ENCODE data around the gene PKD1L1.
"Not testable (repeated sequence)": the region's sequence is repeated elsewhere in the genome, so short reads cannot be mapped to it uniquely, and the experiment has no call there.

Gene PKD1L1

GRCh38 chr7:47956220-47956619, 8.0 kb upstream of the PKD1L1 start:
- no peak for DNase-seq (ENCODE audit: low spot score)
- FAIRE-seq, result no peak

GRCh38 chr7:47954231-47954911, 6.1 kb upstream of the PKD1L1 start:
- FAIRE-seq, result no peak
- no peak for DNase-seq (ENCODE audit: low spot score)

DNA sequence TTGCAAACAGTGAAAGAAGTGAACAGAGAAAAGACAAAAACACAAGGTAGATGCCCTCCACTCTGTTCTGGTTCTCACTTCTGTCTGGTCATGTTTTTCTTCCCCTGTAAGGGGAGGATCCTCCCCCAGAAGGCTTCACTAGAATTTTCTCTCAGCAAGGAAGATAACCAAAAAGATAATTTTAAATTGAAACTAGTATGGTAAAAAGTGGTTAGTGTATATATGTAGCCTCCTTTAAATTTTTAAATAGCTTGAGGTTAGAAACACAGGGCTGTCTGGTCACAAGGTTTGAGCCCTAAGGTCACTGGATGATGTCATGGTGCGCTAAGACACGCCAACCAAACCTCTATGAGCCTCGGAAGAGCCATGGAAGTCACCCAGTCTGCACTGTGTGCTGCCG, 5.6 kb upstream of the PKD1L1 start:
- DNase-seq (ENCODE audit: low spot score), result no peak
- no peak for FAIRE-seq

- FAIRE-seq (no peak), DNase-seq (ENCODE audit: low spot score) (no peak)
These were observed 4.0 kb upstream of the PKD1L1 start for GRCh38 chr7:47952224-47952623.

- FAIRE-seq (no peak), DNase-seq (ENCODE audit: low spot score) (no peak)
These were observed 3.1 kb upstream of the PKD1L1 start for GRCh38 chr7:47951374-47951773.

- DNase-seq (ENCODE audit: low spot score) (no peak), FAIRE-seq (no peak)
These were observed 2.4 kb upstream of the PKD1L1 start for GRCh38 chr7:47950714-47951113.

DNA sequence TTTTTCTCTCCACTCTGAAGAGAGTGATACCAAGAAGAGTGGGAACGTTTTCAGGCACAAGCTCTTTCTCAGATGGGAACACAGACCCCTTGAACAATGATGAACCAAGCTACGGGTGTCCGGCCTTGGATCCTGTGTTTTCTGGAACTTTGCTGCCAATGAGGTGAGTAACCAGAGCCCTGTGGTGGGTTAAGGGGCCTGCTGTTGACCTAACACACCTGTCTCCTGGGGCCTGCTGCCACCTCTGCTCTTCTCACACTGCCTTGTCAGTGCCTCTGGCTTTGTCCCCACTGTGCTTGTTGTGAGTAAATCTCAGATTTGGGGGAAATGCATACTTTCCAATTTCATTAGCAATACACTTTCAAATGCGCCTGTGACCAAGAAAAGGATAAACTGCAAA, 1.4 kb upstream of the PKD1L1 start:
- FAIRE-seq (no peak), DNase-seq (ENCODE audit: low spot score) (no peak)

- no peak for FAIRE-seq
- DNase-seq (ENCODE audit: low spot score), result no peak
These were observed 914 bp downstream of the PKD1L1 start for GRCh38 chr7:47947355-47947749.

DNA sequence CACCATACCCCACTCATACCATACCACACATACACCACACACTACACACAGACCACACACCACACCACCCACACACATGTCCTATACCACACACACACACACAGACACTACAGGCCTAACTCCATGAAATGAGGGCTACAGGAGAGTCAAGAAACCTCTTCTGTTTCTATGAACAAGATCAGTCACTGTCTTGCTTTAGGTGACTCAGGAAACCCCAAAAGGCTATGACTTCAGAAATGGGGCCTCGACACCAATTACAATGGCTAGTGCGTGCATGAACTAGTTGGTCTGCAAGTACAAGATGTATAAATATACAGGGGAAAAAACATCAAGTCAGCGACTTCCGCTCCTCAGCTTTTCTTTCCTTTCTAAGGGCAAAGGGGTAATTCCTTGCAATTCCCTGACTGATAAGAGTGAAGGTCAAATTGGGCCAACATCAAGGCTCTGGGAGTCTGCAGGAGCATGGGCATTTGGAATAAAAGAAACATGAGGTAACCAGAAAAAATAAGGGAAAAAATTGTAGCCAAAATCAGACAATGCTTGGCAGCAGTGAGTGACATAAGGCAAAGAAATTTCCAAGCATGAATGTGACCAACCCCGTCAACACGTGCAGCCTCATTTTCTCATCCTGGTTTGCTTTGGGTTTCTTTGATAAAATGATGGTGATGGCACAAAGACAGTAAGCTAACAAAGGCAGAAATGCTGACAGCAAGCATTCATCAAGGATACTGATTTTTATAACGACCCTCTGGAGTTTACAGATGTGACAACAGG, 1.5 kb downstream of the PKD1L1 start:
- FAIRE-seq, result no peak

GRCh38 chr7:47945261-47946015, 2.8 kb downstream of the PKD1L1 start:
- no peak for FAIRE-seq
- peak; percentile 64 for DNase-seq (ENCODE audit: low spot score)

More for the DNA sequence above, 1.5 kb downstream of the PKD1L1 start:
- no peak for DNase-seq (ENCODE audit: low spot score)

DNA sequence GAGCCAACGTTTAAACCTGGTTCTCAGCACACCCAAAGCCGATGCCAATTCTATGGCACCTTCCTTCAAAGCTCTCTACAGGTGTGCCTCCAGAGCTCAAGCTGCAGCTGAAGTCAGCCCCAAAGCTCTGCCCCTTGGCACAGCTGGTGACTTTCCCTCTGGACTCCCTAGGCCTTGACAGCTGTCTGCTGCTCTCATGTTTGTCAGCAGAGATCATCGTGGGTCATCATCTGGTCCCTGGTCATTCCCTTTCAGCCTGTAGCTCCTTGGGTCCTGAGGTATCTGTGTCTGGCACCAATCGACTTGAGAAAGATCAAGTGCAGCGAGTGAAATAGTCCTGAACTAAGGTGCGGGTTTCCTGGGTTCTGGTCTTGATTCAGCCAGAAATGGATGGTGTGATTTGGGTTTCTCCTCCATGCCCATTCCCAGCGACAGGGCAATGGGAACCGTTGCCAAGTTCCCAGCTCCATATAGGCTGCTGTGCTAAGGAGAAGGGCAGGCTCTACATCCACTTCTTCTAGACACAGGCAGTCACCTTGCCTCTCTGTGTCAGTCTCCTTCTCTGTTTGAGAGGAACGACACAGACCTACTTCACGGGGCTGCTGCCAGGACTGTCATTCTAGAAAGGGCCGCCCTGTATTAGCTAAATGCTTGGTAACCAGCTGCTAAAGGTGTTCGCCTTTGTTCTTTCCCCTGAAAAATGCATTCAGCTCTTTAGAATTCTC, 3.6 kb downstream of the PKD1L1 start:
- FAIRE-seq, result no peak
- DNase-seq (ENCODE audit: low spot score), result no peak

DNA sequence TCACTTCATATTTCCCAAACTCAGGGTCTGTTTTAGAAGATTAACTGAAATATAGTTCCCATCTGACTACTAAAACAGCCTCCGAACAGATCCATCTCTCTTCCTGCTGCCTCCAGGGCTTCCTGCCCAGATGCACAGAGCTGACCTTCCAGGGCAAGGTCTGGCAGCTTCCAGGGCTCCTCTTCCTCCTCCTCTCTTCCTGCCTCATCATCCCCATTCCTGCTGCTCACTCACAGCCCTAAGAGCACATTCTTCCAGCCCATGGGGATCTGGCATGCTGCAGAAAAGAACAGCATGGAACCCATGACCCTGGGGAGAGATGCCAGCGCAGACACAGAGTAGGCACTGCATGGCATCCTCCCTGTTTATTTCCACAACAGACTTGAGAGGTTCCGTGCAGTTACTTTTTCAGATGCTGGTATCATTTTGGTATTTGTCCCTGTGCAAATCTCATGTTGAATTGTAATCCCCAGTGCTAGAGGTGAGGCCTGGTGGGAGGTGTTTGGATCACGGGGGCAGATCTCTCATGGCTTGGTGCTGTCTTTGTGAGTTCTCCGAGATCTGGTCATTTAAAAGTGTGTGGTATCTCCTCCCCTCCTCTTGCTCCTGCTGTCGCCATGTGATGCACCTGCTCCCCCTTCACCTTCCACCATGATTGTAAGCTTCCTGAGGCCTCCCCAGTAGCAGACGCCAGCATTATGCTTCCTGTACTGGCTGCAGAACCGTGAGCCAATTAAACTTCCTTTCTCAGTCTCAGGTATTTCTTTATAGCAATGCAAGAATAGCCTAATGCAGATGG, 4.4 kb downstream of the PKD1L1 start:
- FAIRE-seq, result no peak
- no peak for DNase-seq (ENCODE audit: low spot score)

DNA sequence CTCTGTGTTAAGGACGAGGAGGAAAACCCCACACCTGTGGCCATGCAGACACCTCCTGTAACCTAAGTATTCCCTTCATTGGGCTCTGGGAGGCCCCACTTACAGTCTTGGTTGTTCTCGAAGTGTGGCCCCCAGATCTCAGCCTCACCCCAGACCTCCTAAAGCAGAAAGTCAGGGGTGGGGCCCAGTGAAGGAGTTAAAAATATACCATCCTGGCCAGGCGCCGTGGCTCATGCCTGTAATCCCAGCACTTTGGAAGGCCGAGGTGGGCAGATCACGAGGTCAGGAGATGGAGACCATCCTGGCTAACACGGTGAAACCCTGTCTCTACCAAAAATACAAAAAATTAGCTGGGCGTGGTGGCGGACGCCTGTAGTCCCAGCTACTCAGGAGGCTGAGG, 5.6 kb downstream of the PKD1L1 start:
- not testable (repeated sequence) for FAIRE-seq

DNA sequence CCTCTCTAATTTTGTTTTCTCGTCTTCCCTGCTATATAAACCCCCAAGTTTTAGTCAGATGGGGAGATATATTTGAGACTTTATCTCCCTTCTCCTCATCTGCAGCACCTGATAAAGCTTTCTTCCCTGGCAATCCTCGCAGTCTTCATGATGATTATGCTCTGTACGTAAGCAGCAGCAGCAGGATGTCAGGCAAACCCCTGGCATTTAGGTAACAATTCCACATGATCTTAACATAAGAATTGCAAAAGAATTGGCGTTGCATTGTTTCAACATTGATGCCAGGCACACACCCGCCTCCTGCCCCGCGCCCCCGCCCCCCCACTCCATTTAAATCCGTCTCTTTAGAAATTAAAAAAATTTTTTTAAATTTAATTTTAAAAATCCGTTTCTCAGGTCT, 6.1 kb downstream of the PKD1L1 start:
- DNase-seq (ENCODE audit: low spot score) (no peak), FAIRE-seq (no peak)

More for the DNA sequence above, 5.6 kb downstream of the PKD1L1 start:
- not testable (repeated sequence) for DNase-seq (ENCODE audit: low spot score)

- DNase-seq (ENCODE audit: low spot score), result peak; percentile 78
These were observed 7.0 kb downstream of the PKD1L1 start for GRCh38 chr7:47941136-47941844.

GRCh38 chr7:47940088-47941013, 7.9 kb downstream of the PKD1L1 start:
- DNase-seq (ENCODE audit: low spot score) (no peak), FAIRE-seq (no peak)

More at GRCh38 chr7:47941136-47941844, 7.0 kb downstream of the PKD1L1 start:
- FAIRE-seq, result no peak

GRCh38 chr7:47939425-47940036, 8.7 kb downstream of the PKD1L1 start:
- no peak for DNase-seq (ENCODE audit: low spot score)
- no peak for FAIRE-seq

- FAIRE-seq (no peak), DNase-seq (ENCODE audit: low spot score) (no peak)
These were observed 9.6 kb downstream of the PKD1L1 start for GRCh38 chr7:47938574-47939165.

Data from urothelium cell line (cell line).